ENCODE data around the gene NOL11.
A peak's percentile ranks its signal among the peaks of the same experiment; 100 is the strongest.
"Not testable (repeated sequence)": the region's sequence is repeated elsewhere in the genome, so short reads cannot be mapped to it uniquely, and the experiment has no call there.

The NOL11 gene

GRCh38 chr17:67708378-67708777, 9.4 kb upstream of the NOL11 start:
- DNase-seq (ENCODE audit: low spot score) = no peak

- DNase-seq (ENCODE audit: low spot score) = no peak
Observed at GRCh38 chr17:67711916-67712315, 5.8 kb upstream of the NOL11 start.

GRCh38 chr17:67712375-67712774, 5.4 kb upstream of the NOL11 start:
- no peak for DNase-seq (ENCODE audit: low spot score)

- DNase-seq (ENCODE audit: low spot score) = no peak
Observed at GRCh38 chr17:67713169-67713568, 4.6 kb upstream of the NOL11 start.

GRCh38 chr17:67716405-67716798, 1.3 kb upstream of the NOL11 start:
- DNase-seq (ENCODE audit: low spot score) = no peak

GRCh38 chr17:67717192-67717623, 528 bp upstream of the NOL11 start:
- peak; percentile 13 for DNase-seq (ENCODE audit: low spot score)

GRCh38 chr17:67718325-67718941, 697 bp downstream of the NOL11 start:
- DNase-seq (ENCODE audit: low spot score) = peak; percentile 39

GRCh38 chr17:67725373-67725791, 7.6 kb downstream of the NOL11 start:
- DNase-seq (ENCODE audit: low spot score) = no peak

- DNase-seq (ENCODE audit: low spot score) = no peak
Observed at GRCh38 chr17:67725807-67726206, 8.1 kb downstream of the NOL11 start.

GRCh38 chr17:67727152-67728039, 9.7 kb downstream of the NOL11 start:
- DNase-seq (ENCODE audit: low spot score) = not testable (repeated sequence)

GRCh38 chr17:67729903-67730302, 12.2 kb downstream of the NOL11 start:
- no peak for DNase-seq (ENCODE audit: low spot score)

GRCh38 chr17:67730731-67731130, 13.0 kb downstream of the NOL11 start:
- DNase-seq (ENCODE audit: low spot score) = no peak

- DNase-seq (ENCODE audit: low spot score) = no peak
Observed at GRCh38 chr17:67733449-67733848, 15.7 kb downstream of the NOL11 start.

- DNase-seq (ENCODE audit: low spot score) = no peak
Observed at GRCh38 chr17:67737145-67737544, 19.4 kb downstream of the NOL11 start.

GRCh38 chr17:67742025-67742424, 24.3 kb downstream of the NOL11 start:
- no peak for DNase-seq (ENCODE audit: low spot score)

- no peak for DNase-seq (ENCODE audit: low spot score)
Observed at GRCh38 chr17:67746704-67747571, 29.2 kb downstream of the NOL11 start.

GRCh38 chr17:67747681-67748235, 30.0 kb downstream of the NOL11 start:
- no peak for DNase-seq (ENCODE audit: low spot score)

GRCh38 chr17:67750067-67750466, 32.3 kb downstream of the NOL11 start:
- no peak for DNase-seq (ENCODE audit: low spot score)

GRCh38 chr17:67751101-67752074, 33.7 kb downstream of the NOL11 start:
- no peak for DNase-seq (ENCODE audit: low spot score)

- DNase-seq (ENCODE audit: low spot score) = not testable (repeated sequence)
Observed at GRCh38 chr17:67752160-67752559, 34.4 kb downstream of the NOL11 start.

GRCh38 chr17:67753026-67753425, 35.3 kb downstream of the NOL11 start:
- DNase-seq (ENCODE audit: low spot score) = no peak

Measured in AG08395 (cell line).